Body of pancreas (tissue), 4 donors: Measurements from ENCODE around the gene ADGRB3. TPM values are rescaled to one million over a fixed set of nuclear protein-coding genes. Genes with fewer than 3 reads are reported as not detected.

Experiments used
- ATAC-seq: fragments of 150-250 bp; one replicate; pipeline ENCODE4 v1.9.1; 2016
- DNase-seq, 4 donors: peaks; one replicate each; pipeline ENCODE4 v3.0.0-alpha.2; 2019
- H3K27ac ChIP-seq, 4 donors: fragments of 200-600 bp; sonication (generic); 1 replicate in 3 of 4; 2 replicates in 1 of 4; pipeline versions ENCODE4 v1.5.1 to v1.6.1; 2016 to 2019; ENCODE audit warnings: mild to moderate bottlenecking in 1 of 4, mixed read lengths in 1 of 4, moderate library complexity in 1 of 4
- H3K27me3 ChIP-seq, 2 donors: fragments of 200-600 bp; sonication (generic); one replicate each; pipeline ENCODE4 v1.6.0; 2016; ENCODE audit warnings: mild to moderate bottlenecking in 1 of 2
- H3K36me3 ChIP-seq, 2 donors: fragments of 200-600 bp; sonication (generic); replicated peaks in 1 of 2; 2 replicates each; pipeline ENCODE4 v1.5.1; 2016; ENCODE audit warnings: low read depth in 2 of 2; ENCODE audit not compliant: insufficient read depth in 1 of 2
- H3K4me1 ChIP-seq: fragments of 200-600 bp; sonication (generic); one replicate; pipeline ENCODE4 v1.6.0; 2016
- H3K4me3 ChIP-seq, 2 donors: fragments of 200-600 bp; sonication (generic); 1 replicate in 1 of 2; 2 replicates in 1 of 2; pipeline ENCODE4 v1.5.1; 2016 to 2019
- H3K9me3 ChIP-seq, 3 donors: fragments of 200-600 bp; sonication (generic); 1 replicate in 2 of 3; 2 replicates in 1 of 3; pipeline ENCODE4 v1.5.1; 2016
- POLR2A ChIP-seq, 3 donors: fragments of 450-650 bp; IDR thresholded peaks; one replicate each; pipeline ENCODE4 v1.6.1; 2016; ENCODE audit warnings: antibody characterized with exemption in 3 of 3, mild to moderate bottlenecking in 2 of 3
- WGBS, 2 donors: methylation state at CpG; one replicate each; pipeline ENCODE4 v1.1.5; 2017; 5-methylcytosine and 5-hydroxymethylcytosine counted together
- intact Hi-C: fragments of 100-400 bp; cut with DNase I; formaldehyde crosslinking; loops from one replicate; pipeline ENCODE4 v1.15.1; 2023
- total RNA-seq, 2 donors: library from RNA; depleted of rRNA; stranded (reverse); fragments of >200 nt; gene quantifications; one replicate each; pipeline ENCODE4 v1.1.0, GENCODE V29; 2016
- TF ChIP-seq, protein P1 (sequence below), 7 experiments: fragments of 450-650 bp in 4 of 7; fragments of 200-600 bp in 3 of 7; sonication (generic) in 3 of 7; IDR thresholded peaks; one replicate each; pipeline ENCODE4 v1.5.1; 2016 to 2019; ENCODE audit warnings: antibody characterized with exemption in 7 of 7

Gene ADGRB3
- total RNA-seq, 2 donors from 2014 or later, result under 0.01 to 1.3 TPM

DNA sequence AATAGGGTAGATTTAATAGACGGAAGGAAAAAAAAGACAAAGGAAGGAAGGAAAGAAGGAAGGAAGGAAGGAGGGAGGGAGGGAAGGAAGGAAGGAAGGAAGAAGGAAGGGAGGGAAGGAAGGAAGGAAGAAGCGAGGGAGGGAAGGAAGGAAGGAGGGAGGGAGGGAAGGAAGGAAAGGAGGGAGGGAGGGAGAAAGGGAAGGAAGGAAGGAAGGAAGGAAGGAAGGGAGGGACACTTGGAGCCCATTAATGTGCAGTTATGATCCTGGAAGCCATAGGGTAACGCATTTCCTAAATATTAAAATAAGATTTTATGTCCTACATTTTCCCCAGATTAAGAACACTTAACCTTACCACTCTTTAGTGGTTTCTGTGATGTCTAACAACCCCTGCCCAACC lies 465.7 kb downstream of the ADGRB3 start:
- ATAC-seq, result no peak

DNA sequence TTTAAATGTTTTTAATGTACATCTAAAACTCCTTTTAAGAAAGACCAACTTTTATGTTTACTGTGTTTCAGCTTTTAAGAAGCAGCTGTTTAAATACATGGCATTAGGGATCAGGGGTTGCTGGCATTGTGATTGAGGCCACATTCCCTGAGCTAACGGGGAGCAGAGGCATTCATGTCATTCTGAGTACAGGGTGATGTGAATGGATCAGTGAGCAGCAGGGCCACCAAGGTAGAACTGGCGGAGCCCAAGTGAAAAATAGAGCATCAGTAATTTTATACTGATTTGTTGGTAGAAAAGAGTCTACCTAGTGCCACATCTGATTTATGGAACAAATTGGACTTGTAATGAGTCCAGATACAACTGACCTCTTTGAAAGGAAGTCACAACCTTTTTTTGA lies 467.3 kb downstream of the ADGRB3 start:
- 50 to 61% methylated on average over 2 of the region's 2 CpGs for whole genome bisulfite sequencing, 2 donors
- TF ChIP-seq, protein P1, sequence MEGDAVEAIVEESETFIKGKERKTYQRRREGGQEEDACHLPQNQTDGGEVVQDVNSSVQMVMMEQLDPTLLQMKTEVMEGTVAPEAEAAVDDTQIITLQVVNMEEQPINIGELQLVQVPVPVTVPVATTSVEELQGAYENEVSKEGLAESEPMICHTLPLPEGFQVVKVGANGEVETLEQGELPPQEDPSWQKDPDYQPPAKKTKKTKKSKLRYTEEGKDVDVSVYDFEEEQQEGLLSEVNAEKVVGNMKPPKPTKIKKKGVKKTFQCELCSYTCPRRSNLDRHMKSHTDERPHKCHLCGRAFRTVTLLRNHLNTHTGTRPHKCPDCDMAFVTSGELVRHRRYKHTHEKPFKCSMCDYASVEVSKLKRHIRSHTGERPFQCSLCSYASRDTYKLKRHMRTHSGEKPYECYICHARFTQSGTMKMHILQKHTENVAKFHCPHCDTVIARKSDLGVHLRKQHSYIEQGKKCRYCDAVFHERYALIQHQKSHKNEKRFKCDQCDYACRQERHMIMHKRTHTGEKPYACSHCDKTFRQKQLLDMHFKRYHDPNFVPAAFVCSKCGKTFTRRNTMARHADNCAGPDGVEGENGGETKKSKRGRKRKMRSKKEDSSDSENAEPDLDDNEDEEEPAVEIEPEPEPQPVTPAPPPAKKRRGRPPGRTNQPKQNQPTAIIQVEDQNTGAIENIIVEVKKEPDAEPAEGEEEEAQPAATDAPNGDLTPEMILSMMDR (IDR thresholded peaks at IDR 0.05), result no peak
- no peak for TF ChIP-seq POLR2A (IDR thresholded peaks at IDR 0.05)
- H3K9me3 ChIP-seq, result no peaks in the 10 kb centered on the region
- H3K36me3 ChIP-seq, result no peaks in the 10 kb centered on the region
- DNase-seq, result no peak
- no peaks in the 10 kb centered on the region for H3K27me3 ChIP-seq
- H3K27ac ChIP-seq, result no peak overlapping the region
- ATAC-seq, result no peak
- H3K4me3 ChIP-seq, result no peak overlapping the region
- intact Hi-C loops, result no loop called here
- no peaks in the 10 kb centered on the region for H3K4me1 ChIP-seq

More for the DNA sequence above, 465.7 kb downstream of the ADGRB3 start:
- Histone ChIP-seq H3K9me3 (no peaks in the 10 kb centered on the region), H3K36me3 (no peaks in the 10 kb centered on the region), H3K27ac (no peak overlapping the region), H3K27me3 (no peaks in the 10 kb centered on the region), H3K4me3 (no peak overlapping the region), H3K4me1 (no peaks in the 10 kb centered on the region)
- TF ChIP-seq POLR2A (IDR thresholded peaks at IDR 0.05), result no peak
- TF ChIP-seq, protein P1 (IDR thresholded peaks at IDR 0.05), result no peak
- intact Hi-C loops, result no loop called here
- 63 to 79% methylated on average over 2 of the region's 3 CpGs for WGBS, 2 donors
- no peak for DNase-seq

DNA sequence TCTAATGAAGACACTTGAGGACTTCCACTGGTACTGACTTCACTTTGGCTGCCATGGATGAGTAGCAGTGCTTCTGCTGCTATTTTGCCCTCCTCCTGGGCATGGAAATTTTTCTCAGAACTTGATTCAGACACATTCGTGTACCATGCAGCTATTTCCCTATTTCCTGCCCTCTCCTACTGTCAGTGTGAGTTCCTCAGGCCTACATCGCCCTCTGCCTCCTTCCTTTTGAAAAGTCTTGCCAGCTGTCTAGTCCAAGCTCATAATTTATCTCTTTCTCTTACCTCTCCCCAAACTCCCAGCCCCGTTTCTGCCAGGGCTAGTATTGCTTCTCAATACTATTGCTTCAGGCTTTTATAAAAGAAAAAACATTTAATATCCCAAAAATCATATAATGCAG lies 470.2 kb downstream of the ADGRB3 start:
- intact Hi-C loops, result no loop called here
- Histone ChIP-seq H3K27me3 (no peaks in the 10 kb centered on the region), H3K4me1 (no peaks in the 10 kb centered on the region), H3K36me3 (no peaks in the 10 kb centered on the region), H3K4me3 (no peak overlapping the region), H3K27ac (no peak overlapping the region), H3K9me3 (no peaks in the 10 kb centered on the region)
- ATAC-seq, result no peak
- 44 to 49% methylated on average over 3 of the region's 3 CpGs for WGBS, 2 donors
- no peak for TF ChIP-seq POLR2A (IDR thresholded peaks at IDR 0.05)
- TF ChIP-seq, protein P1 (IDR thresholded peaks at IDR 0.05), result no peak
- no peak for DNase-seq

DNA sequence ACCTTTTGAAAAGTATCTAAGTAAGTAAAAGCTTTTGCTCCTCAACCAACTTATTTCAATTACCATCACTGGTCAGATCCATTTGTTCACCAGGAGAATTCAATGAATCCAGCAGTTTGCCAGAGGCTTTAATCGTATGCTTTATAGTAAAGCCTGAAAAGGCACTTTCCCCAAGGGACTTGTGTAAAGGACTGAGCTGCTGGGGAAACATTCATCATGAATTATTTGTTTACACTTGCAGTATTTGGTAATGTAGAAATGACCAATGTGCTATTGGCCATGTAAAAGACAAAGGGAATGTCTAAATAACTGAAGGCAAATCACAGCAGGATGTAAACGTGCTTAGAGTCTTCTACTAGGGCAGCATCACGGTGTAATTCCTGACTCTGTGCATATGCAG lies 471.4 kb downstream of the ADGRB3 start:
- Histone ChIP-seq H3K27ac (no peak overlapping the region), H3K36me3 (no peaks in the 10 kb centered on the region), H3K27me3 (no peaks in the 10 kb centered on the region), H3K9me3 (no peaks in the 10 kb centered on the region), H3K4me1 (no peaks in the 10 kb centered on the region), H3K4me3 (no peak overlapping the region)
- TF ChIP-seq, protein P1 (IDR thresholded peaks at IDR 0.05), result no peak
- DNase-seq (no peak), ATAC-seq (no peak)
- 41 to 47% methylated on average over 3 of the region's 3 CpGs for WGBS, 2 donors
- intact Hi-C loops, result no loop called here

DNA sequence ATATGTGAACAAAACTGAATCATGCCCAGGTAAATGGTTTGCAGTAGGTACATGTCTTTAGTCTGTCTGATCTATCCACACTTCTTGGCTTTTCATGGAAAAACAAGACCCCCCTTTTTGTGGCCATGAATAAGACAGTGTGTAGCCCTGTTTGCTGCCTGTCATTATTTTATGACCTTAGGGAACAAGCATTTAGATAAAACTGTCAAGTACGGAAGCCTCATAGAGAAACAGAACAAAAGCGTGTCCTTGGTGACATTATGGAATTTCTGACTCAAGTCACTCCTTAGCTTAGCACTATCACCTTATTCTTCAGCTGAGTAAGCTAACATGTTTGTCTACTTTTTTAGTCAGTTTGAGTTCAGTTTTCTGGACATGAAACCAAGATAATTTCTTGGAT lies 476.2 kb downstream of the ADGRB3 start:
- no peak for ATAC-seq
- Histone ChIP-seq H3K27me3 (no peaks in the 10 kb centered on the region), H3K4me3 (no peak overlapping the region), H3K36me3 (no peaks in the 10 kb centered on the region), H3K4me1 (no peaks in the 10 kb centered on the region), H3K27ac (no peak overlapping the region), H3K9me3 (no peaks in the 10 kb centered on the region)
- intact Hi-C loops, result no loop called here
- 27 to 42% methylated on average over 2 of the region's 2 CpGs for WGBS, 2 donors
- no peak for DNase-seq
- no peak for TF ChIP-seq POLR2A (IDR thresholded peaks at IDR 0.05)
- TF ChIP-seq, protein P1 (IDR thresholded peaks at IDR 0.05), result no peak
